NT2/D1 (cell line): ENCODE measurements around the gene BCL7A.

Experiments
- SUZ12 ChIP-seq: IDR thresholded peaks from 2 replicates; pipeline ENCODE4 v1.6.1; 2011; ENCODE audit not compliant: insufficient read length, insufficient read depth; ENCODE audit errors: extremely low read depth
- YY1 ChIP-seq: IDR thresholded peaks from 2 replicates; pipeline ENCODE4 v1.6.1; 2011; ENCODE audit not compliant: insufficient read length, insufficient read depth
- ZNF274 ChIP-seq: IDR thresholded peaks from 2 replicates; pipeline ENCODE4 v1.6.1; 2011; ENCODE audit warnings: mild to moderate bottlenecking, low read depth, low read length

- no peak for TF ChIP-seq YY1
- no peak for TF ChIP-seq ZNF274
- TF ChIP-seq SUZ12, result no peak
These were observed at the start of gene BCL7A for GRCh38 chr12:122021822-122022392.
